Astrocyte (in vitro differentiated cells and primary cell): ENCODE data around the gene GSKIP.

Experiments used
- CTCF ChIP-seq: IDR thresholded peaks from 2 replicates; pipeline ENCODE4 v1.5.1; 2011; ENCODE audit warnings: low read depth, mild to moderate bottlenecking, inconsistent platforms, low read length, moderate library complexity; ENCODE audit not compliant: insufficient read depth
- EZH2 ChIP-seq: IDR thresholded peaks from 2 replicates; pipeline ENCODE4 v1.6.1; 2012; ENCODE audit warnings: mild to moderate bottlenecking, low read length, inconsistent platforms; ENCODE audit not compliant: insufficient read depth

GRCh38 chr14:96399405-96399804 is 36.1 kb downstream of the GSKIP start:
- TF ChIP-seq CTCF (no peak), EZH2 (no peak)
